ENCODE results near the gene PIK3CD.

DNA sequence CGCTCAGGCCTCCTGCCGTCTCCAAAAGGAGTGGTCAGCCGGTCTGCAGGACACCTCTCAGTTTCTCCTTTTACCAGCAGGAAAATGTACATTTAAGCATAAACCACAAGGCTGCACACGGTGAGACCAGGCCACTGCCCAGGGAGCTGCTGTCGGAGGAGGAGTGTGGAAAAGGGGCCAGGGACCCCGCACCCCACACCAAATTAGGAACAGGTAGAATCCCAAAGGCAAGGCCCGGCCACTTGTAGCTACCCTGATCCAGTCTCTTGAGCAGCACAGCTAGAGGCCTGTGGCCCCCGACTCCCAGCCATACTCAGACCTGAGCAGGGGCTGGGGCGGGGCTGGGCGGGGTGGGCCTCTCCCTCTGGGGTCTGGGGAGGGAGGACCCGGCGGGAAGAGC, 78.0 kb downstream of the PIK3CD start:
- TF ChIP-seq, protein P1, sequence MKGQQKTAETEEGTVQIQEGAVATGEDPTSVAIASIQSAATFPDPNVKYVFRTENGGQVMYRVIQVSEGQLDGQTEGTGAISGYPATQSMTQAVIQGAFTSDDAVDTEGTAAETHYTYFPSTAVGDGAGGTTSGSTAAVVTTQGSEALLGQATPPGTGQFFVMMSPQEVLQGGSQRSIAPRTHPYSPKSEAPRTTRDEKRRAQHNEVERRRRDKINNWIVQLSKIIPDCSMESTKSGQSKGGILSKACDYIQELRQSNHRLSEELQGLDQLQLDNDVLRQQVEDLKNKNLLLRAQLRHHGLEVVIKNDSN (IDR thresholded peaks at IDR 0.05; ENCODE audit: borderline replicate concordance, low read depth): no peak
- TF ChIP-seq, protein P2, sequence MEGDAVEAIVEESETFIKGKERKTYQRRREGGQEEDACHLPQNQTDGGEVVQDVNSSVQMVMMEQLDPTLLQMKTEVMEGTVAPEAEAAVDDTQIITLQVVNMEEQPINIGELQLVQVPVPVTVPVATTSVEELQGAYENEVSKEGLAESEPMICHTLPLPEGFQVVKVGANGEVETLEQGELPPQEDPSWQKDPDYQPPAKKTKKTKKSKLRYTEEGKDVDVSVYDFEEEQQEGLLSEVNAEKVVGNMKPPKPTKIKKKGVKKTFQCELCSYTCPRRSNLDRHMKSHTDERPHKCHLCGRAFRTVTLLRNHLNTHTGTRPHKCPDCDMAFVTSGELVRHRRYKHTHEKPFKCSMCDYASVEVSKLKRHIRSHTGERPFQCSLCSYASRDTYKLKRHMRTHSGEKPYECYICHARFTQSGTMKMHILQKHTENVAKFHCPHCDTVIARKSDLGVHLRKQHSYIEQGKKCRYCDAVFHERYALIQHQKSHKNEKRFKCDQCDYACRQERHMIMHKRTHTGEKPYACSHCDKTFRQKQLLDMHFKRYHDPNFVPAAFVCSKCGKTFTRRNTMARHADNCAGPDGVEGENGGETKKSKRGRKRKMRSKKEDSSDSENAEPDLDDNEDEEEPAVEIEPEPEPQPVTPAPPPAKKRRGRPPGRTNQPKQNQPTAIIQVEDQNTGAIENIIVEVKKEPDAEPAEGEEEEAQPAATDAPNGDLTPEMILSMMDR (IDR thresholded peaks at IDR 0.05): no peak

Measured in SK-N-SH (cell line).